Inflammatory macrophage treated with lipopolysaccharide for 4 hours (primary cell): Measurements from ENCODE around the gene GAD2.
"Not testable (repeated sequence)": the region's sequence is repeated elsewhere in the genome, so short reads cannot be mapped to it uniquely, and the experiment has no call there.

Experiments used
- DNase-seq: peaks from one replicate; pipeline ENCODE4 v3.0.0-alpha.2; 2020

Gene GAD2

GRCh38 chr10:26326851-26327250, 110.3 kb downstream of the GAD2 start:
- DNase-seq, result peak; percentile 24

GRCh38 chr10:26327811-26328210, 111.2 kb downstream of the GAD2 start:
- no peak for DNase-seq

- DNase-seq, result no peak
These were observed 114.8 kb downstream of the GAD2 start for GRCh38 chr10:26331371-26331770.

- DNase-seq, result no peak
These were observed 117.8 kb downstream of the GAD2 start for GRCh38 chr10:26334232-26334931.

- peak; percentile 74 for DNase-seq
These were observed 118.5 kb downstream of the GAD2 start for GRCh38 chr10:26334932-26335573.

GRCh38 chr10:26335574-26336093, 119.1 kb downstream of the GAD2 start:
- DNase-seq, result peak; percentile 71

GRCh38 chr10:26336979-26337378, 120.4 kb downstream of the GAD2 start:
- peak; percentile 65 for DNase-seq

GRCh38 chr10:26341701-26342100, 125.1 kb downstream of the GAD2 start:
- DNase-seq, result no peak

GRCh38 chr10:26348821-26349417, 132.3 kb downstream of the GAD2 start:
- DNase-seq, result not testable (repeated sequence)
